Lower leg skin (tissue), 4 donors: Measurements from ENCODE around the gene PBX1. TPM values are rescaled to one million over a fixed set of nuclear protein-coding genes. Genes with fewer than 3 reads are reported as not detected.

Experiments used
- DNase-seq, 2 donors: peaks; one replicate each; pipeline ENCODE4 v3.0.0-alpha.2; 2019; ENCODE audit warnings: low spot score in 2 of 2
- H3K4me3 ChIP-seq: fragments of 200-600 bp; sonication (generic); 2 replicates; pipeline ENCODE4 v1.5.1; 2017; ENCODE audit warnings: mild to moderate bottlenecking, low read depth; ENCODE audit not compliant: poor library complexity, severe bottlenecking
- CTCF ChIP-seq, 3 donors: fragments of 450-650 bp; IDR thresholded peaks; one replicate each; pipeline ENCODE4 v1.5.1; 2016; ENCODE audit warnings: antibody characterized with exemption in 3 of 3, mild to moderate bottlenecking in 3 of 3, moderate library complexity in 2 of 3
- POLR2A ChIP-seq, 2 donors: fragments of 450-650 bp; IDR thresholded peaks; one replicate each; pipeline ENCODE4 v1.6.1; 2016 to 2017; ENCODE audit warnings: antibody characterized with exemption in 2 of 2, mild to moderate bottlenecking in 1 of 2, moderate library complexity in 1 of 2
- WGBS, 2 donors: methylation state at CpG; one replicate each; pipeline ENCODE4 v1.1.5; 2018; 5-methylcytosine and 5-hydroxymethylcytosine counted together
- intact Hi-C: fragments of 100-400 bp; cut with DNase I; formaldehyde crosslinking; loops from one replicate; pipeline ENCODE4 v1.15.0; 2023; ENCODE audit warnings: low total_unique reads
- total RNA-seq, 4 donors: library from RNA; depleted of rRNA; stranded (reverse); fragments of >200 nt; gene quantifications; one replicate each; pipeline ENCODE4 v1.1.0, GENCODE V29; 2016

The PBX1 gene
- total RNA-seq, 4 donors from 2014 or later, result 10.0 to 24.1 (median 15.4) TPM

DNA sequence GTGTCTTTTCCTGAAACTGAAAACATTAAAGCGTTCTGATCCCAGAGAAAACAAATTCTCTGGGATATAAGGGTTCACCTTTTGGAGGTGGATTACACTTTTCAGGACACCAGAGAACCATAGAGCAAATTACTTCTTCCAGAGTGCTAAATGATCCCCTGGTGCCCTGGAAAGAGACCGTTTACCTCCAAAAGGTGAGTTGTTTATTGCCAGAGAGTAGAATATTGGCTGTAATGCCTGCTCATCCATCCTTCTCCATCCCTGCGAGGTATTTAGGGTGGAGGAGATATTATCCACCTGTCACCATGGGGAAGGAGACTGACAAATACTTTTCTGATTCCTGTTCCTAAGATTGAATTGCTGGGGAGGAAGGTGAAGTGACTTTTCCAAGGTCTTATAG lies 30.4 kb downstream of the PBX1 start:
- TF ChIP-seq CTCF (IDR thresholded peaks at IDR 0.05) (no peak), POLR2A (IDR thresholded peaks at IDR 0.05) (no peak)
- no peak overlapping the region for H3K4me3 ChIP-seq
- 50 to 56% methylated on average over 3 of the region's 3 CpGs for WGBS, 2 donors
- no peak for DNase-seq
- intact Hi-C loops, result loop anchor here (1.0 kb wide), 1 partner anchor 12 kb away; no protein-coding TSS in a partner anchor

DNA sequence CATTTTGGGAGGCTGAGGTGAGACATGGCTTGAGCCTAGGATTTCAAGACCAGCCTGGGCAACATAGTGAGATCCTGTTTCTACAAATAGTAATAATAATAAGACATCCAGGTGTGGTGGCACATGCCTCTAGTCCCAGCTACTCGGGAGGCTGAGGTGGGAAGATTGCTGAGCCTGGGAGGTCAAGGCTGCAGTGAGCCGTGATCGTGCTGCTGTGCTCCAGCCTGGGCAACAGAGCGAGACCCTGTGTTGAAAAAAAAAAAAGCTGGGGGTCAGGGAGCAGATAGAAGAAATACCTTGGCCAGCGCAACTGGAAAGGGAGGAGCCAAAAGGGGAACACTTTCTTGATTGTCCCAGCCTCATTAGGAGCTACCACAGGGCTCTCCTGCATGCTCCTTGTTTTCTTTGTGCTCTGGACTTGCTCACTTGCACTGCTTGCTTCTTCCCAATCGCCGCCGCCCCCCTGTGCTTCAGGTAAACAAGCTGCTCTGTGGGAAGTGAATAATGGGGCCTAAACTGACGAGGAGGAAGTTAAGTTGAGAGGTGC lies 31.1 kb downstream of the PBX1 start:
- 86 to 89% methylated on average over 9 of the region's 9 CpGs for WGBS, 2 donors
- DNase-seq, result no peak
- intact Hi-C loops, result loop anchor here (1.0 kb wide), 1 partner anchor 11 kb away; no protein-coding TSS in a partner anchor
- no peak overlapping the region for H3K4me3 ChIP-seq
- TF ChIP-seq POLR2A (IDR thresholded peaks at IDR 0.05) (no peak), CTCF (IDR thresholded peaks at IDR 0.05) (no peak)

- no peak overlapping the region for H3K4me3 ChIP-seq
- intact Hi-C loops, result no loop called here
- DNase-seq, result no peak
- WGBS, 2 donors, result 86 to 88% methylated on average over 5 of the region's 5 CpGs
- no peak for TF ChIP-seq POLR2A (IDR thresholded peaks at IDR 0.05)
Measured at GRCh38 chr1:164590592-164590991, 31.6 kb downstream of the PBX1 start.

- intact Hi-C loops, result no loop called here
- 68 to 79% methylated on average over 1 of the region's 1 CpG for WGBS, 2 donors
- no peak for DNase-seq
- no peak for TF ChIP-seq POLR2A (IDR thresholded peaks at IDR 0.05)
- TF ChIP-seq CTCF (IDR thresholded peaks at IDR 0.05), result no peak
- H3K4me3 ChIP-seq, result no peak overlapping the region
Measured at GRCh38 chr1:164591858-164592257, 32.9 kb downstream of the PBX1 start.

DNA sequence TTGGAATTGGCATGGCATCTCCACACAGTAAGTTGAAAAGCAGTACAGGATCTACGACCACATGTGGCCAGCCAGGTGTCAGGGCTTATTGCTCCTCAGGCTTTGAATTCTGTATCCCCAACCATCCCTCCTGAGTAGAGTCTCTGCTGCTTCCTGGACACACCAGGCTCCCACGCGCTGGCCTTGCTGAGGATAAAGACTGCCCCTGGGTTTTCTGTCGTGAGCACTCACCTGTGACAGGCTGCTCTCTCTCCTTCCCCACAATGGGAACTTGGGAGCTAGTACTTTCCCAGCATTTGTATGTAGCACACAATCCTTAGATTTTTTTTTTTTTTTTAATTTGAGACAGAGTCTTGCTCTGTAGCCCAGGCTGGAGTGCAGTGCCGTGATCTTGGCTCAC lies 33.6 kb downstream of the PBX1 start:
- 90 to 94% methylated on average over 5 of the region's 5 CpGs for WGBS, 2 donors
- no peak overlapping the region for H3K4me3 ChIP-seq
- intact Hi-C loops, result no loop called here
- no peak for DNase-seq
- TF ChIP-seq POLR2A (IDR thresholded peaks at IDR 0.05) (no peak), CTCF (IDR thresholded peaks at IDR 0.05) (no peak)

GRCh38 chr1:164595212-164595611 lies 36.2 kb downstream of the PBX1 start:
- intact Hi-C loops, result no loop called here
- DNase-seq, result no peak
- TF ChIP-seq CTCF (IDR thresholded peaks at IDR 0.05) (no peak), POLR2A (IDR thresholded peaks at IDR 0.05) (no peak)
- H3K4me3 ChIP-seq, result no peak overlapping the region
- 58 to 60% methylated on average over 4 of the region's 4 CpGs for whole genome bisulfite sequencing, 2 donors
